ENCODE results near the gene PPM1F.

- no peak for TF ChIP-seq FOXM1 (IDR thresholded peaks at IDR 0.05; ENCODE audit: borderline replicate concordance)
- TF ChIP-seq FOXA1 (IDR thresholded peaks at IDR 0.05): no peak
- no peak for TF ChIP-seq NFRKB (IDR thresholded peaks at IDR 0.05)
- TF ChIP-seq ARNT (IDR thresholded peaks at IDR 0.05): no peak
Measured at GRCh38 chr22:21992593-21993237, 40.1 kb upstream of the PPM1F start.
